Bone marrow (tissue), 2 donors: ENCODE results near the gene SHF.
"Not testable (repeated sequence)": the region's sequence is repeated elsewhere in the genome, so short reads cannot be mapped to it uniquely, and the experiment has no call there.

Source experiments
- DNase-seq, 2 donors: peaks; one replicate each; lab custom pipeline; 2025; lab: John Stamatoyannopoulos, UW

Gene SHF

GRCh38 chr15:45187894-45188830 is at the start of gene SHF:
Gene SHF, minus strand, starts transcription at chr15:45187966. Its CDS starts 15 bp downstream, at chr15:45187951.
- peak in 1 of 2 donors; percentile 42 for DNase-seq

- not testable (repeated sequence) for DNase-seq
Observed at GRCh38 chr15:45236806-45237205, 49.0 kb upstream of the SHF start.

GRCh38 chr15:45234562-45235235 is 46.9 kb upstream of the SHF start:
- DNase-seq: no peak

GRCh38 chr15:45231864-45232562 is 44.2 kb upstream of the SHF start:
- no peak for DNase-seq

GRCh38 chr15:45231132-45231531 is 43.4 kb upstream of the SHF start:
- no peak for DNase-seq

GRCh38 chr15:45230245-45230965 is 42.6 kb upstream of the SHF start:
- no peak for DNase-seq

- no peak for DNase-seq
Observed at GRCh38 chr15:45228931-45229330, 41.2 kb upstream of the SHF start.

- no peak for DNase-seq
Observed at GRCh38 chr15:45225506-45226273, 37.9 kb upstream of the SHF start.

- no peak for DNase-seq
Observed at GRCh38 chr15:45224621-45225217, 37.0 kb upstream of the SHF start.

GRCh38 chr15:45221967-45222366 is 34.2 kb upstream of the SHF start:
- DNase-seq: no peak

- DNase-seq: no peak
Observed at GRCh38 chr15:45221053-45221599, 33.4 kb upstream of the SHF start.

GRCh38 chr15:45212493-45212892 is 24.7 kb upstream of the SHF start:
- no peak for DNase-seq

GRCh38 chr15:45205192-45205591 is 17.4 kb upstream of the SHF start:
- peak in 1 of 2 donors; percentile 58 for DNase-seq

- no peak for DNase-seq
Observed at GRCh38 chr15:45203182-45203581, 15.4 kb upstream of the SHF start.

- no peak for DNase-seq
Observed at GRCh38 chr15:45201869-45202268, 14.1 kb upstream of the SHF start.

GRCh38 chr15:45201557-45201859 is 13.7 kb upstream of the SHF start:
- no peak for DNase-seq

- DNase-seq: peak; percentile 74
Observed at GRCh38 chr15:45200799-45201556, 13.2 kb upstream of the SHF start.

- DNase-seq: peak; percentile 91 to 98
Observed at GRCh38 chr15:45200001-45200798, 12.4 kb upstream of the SHF start.
